BLaER1 (cell line): ENCODE measurements around the gene TNRC6C.

ENCODE experiments used
- H3K27ac ChIP-seq: shearing (Covaris generic); formaldehyde crosslinking; 2 replicates; pipeline ENCODE4 v1.8.1; 2022
- H3K27me3 ChIP-seq: shearing (Covaris generic); formaldehyde crosslinking; 2 replicates; pipeline ENCODE4 v1.8.1; 2022
- H3K36me3 ChIP-seq: shearing (Covaris generic); formaldehyde crosslinking; 2 replicates; pipeline ENCODE4 v1.8.1; 2022
- H3K4me1 ChIP-seq: shearing (Covaris generic); formaldehyde crosslinking; 2 replicates; pipeline ENCODE4 v1.8.1; 2022
- H3K4me2 ChIP-seq: shearing (Covaris generic); formaldehyde crosslinking; 2 replicates; pipeline ENCODE4 v1.8.1; 2022
- H3K4me3 ChIP-seq: shearing (Covaris generic); formaldehyde crosslinking; 2 replicates; pipeline ENCODE4 v1.8.1; 2022
- H3K9ac ChIP-seq: shearing (Covaris generic); formaldehyde crosslinking; 2 replicates; pipeline ENCODE4 v1.8.1; 2022
- H3K9me3 ChIP-seq: shearing (Covaris generic); formaldehyde crosslinking; 2 replicates; pipeline ENCODE4 v1.8.1; 2022
- H4K20me1 ChIP-seq: shearing (Covaris generic); formaldehyde crosslinking; 2 replicates; pipeline ENCODE4 v1.8.1; 2022
- Cebpa-rat ChIP-seq: shearing (Covaris generic); IDR thresholded peaks from 2 replicates; pipeline ENCODE4 v1.8.1; 2022

The TNRC6C gene

DNA sequence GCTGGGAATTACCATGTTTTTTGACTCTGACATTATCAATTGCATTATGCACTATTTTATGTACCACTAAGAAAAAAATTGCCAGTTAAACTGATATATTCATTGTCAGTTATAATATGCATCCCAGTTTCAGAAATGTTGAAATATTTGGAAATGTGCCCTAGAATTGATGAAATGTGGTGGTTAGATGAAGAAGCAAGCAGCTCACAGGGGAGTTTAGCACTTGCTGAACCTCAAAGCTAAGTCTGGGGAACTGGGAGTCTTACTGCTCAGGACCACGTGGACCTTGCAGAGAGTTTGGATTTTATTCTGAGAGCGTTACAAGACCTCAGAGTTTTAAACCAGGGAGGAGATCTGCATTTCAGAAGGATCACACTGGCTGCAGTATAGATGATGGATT lies 67.9 kb downstream of the TNRC6C start:
- TF ChIP-seq Cebpa-rat: no peak

DNA sequence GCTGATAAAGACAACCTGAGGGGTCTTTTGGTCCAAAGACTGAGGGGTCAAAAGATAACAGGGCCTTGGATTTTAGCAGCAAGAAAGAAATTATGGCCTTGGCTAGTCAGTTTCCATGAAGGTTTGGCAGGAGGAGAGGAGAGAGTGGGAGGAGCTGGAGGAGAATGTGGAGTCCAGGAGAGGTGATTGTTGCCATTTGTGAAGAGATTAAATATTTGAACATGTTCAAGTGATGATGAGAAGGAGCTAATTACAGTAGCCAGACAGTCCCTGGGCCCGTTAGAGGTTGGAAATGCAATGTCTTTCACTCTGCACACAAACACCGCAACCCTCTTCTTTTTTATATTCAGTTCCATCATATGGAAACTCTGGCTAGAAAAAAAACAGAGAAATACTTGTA lies 68.6 kb downstream of the TNRC6C start:
- no peaks in the 10 kb centered on the region for H3K9me3 ChIP-seq
- no peak overlapping the region for H3K4me3 ChIP-seq
- H4K20me1 ChIP-seq: no peaks in the 10 kb centered on the region
- no peaks in the 10 kb centered on the region for H3K27me3 ChIP-seq
- H3K4me1 ChIP-seq: no peaks in the 10 kb centered on the region
- no peak for TF ChIP-seq Cebpa-rat
- H3K9ac ChIP-seq: no peak overlapping the region
- peaks cover 17% of the 10 kb centered on the region for H3K36me3 ChIP-seq
- H3K4me2 ChIP-seq: no peak overlapping the region
- H3K27ac ChIP-seq: no peak overlapping the region

More for the DNA sequence above, 67.9 kb downstream of the TNRC6C start:
- no peaks in the 10 kb centered on the region for H3K9me3 ChIP-seq
- no peak overlapping the region for H3K27ac ChIP-seq
- no peaks in the 10 kb centered on the region for H3K27me3 ChIP-seq
- H3K4me3 ChIP-seq: no peak overlapping the region
- no peaks in the 10 kb centered on the region for H3K4me1 ChIP-seq
- H3K9ac ChIP-seq: no peak overlapping the region
- H4K20me1 ChIP-seq: no peaks in the 10 kb centered on the region
- H3K36me3 ChIP-seq: peaks cover 11% of the 10 kb centered on the region
- no peak overlapping the region for H3K4me2 ChIP-seq

DNA sequence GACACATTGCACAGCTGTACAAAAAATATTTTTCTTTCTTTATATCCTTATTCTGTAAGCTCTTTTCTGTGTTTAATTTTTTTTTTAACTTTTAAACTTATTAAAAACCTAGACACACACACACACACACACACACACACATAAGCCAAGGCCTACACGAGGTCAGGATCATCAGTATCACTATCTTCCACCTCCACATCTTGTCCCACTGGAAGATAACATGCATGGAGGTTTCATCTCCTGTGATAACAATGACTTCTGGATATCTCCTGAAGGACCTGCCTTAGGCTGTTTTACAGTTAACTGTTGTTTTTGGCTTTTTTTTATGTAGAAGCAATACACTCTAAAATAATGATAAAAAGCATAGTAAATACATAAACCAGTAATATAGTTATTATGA lies 71.2 kb downstream of the TNRC6C start:
- Histone ChIP-seq H4K20me1 (no peaks in the 10 kb centered on the region), H3K27me3 (no peaks in the 10 kb centered on the region), H3K27ac (no peak overlapping the region), H3K9ac (no peak overlapping the region), H3K4me1 (no peaks in the 10 kb centered on the region), H3K9me3 (no peaks in the 10 kb centered on the region), H3K4me2 (no peak overlapping the region), H3K36me3 (peaks cover 28% of the 10 kb centered on the region), H3K4me3 (no peak overlapping the region)
- TF ChIP-seq Cebpa-rat: no peak

GRCh38 chr17:78031435-78031834 lies 72.9 kb downstream of the TNRC6C start:
- no peak overlapping the region for H3K4me2 ChIP-seq
- H3K36me3 ChIP-seq: peaks cover 41% of the 10 kb centered on the region
- no peak for TF ChIP-seq Cebpa-rat
- no peaks in the 10 kb centered on the region for H3K27me3 ChIP-seq
- H3K27ac ChIP-seq: no peak overlapping the region
- no peak overlapping the region for H3K4me3 ChIP-seq
- no peaks in the 10 kb centered on the region for H3K9me3 ChIP-seq
- no peaks in the 10 kb centered on the region for H4K20me1 ChIP-seq
- no peak overlapping the region for H3K9ac ChIP-seq
- no peaks in the 10 kb centered on the region for H3K4me1 ChIP-seq

- Histone ChIP-seq H3K4me2 (no peak overlapping the region), H3K9ac (no peak overlapping the region), H3K4me1 (no peaks in the 10 kb centered on the region), H3K27ac (no peak overlapping the region), H3K27me3 (no peaks in the 10 kb centered on the region), H3K9me3 (no peaks in the 10 kb centered on the region), H3K36me3 (peaks cover 47% of the 10 kb centered on the region), H3K4me3 (no peak overlapping the region), H4K20me1 (no peaks in the 10 kb centered on the region)
- TF ChIP-seq Cebpa-rat: no peak
Measured at GRCh38 chr17:78032166-78032565, 73.7 kb downstream of the TNRC6C start.

GRCh38 chr17:78034429-78035091 lies 76.1 kb downstream of the TNRC6C start:
- TF ChIP-seq Cebpa-rat: no peak

DNA sequence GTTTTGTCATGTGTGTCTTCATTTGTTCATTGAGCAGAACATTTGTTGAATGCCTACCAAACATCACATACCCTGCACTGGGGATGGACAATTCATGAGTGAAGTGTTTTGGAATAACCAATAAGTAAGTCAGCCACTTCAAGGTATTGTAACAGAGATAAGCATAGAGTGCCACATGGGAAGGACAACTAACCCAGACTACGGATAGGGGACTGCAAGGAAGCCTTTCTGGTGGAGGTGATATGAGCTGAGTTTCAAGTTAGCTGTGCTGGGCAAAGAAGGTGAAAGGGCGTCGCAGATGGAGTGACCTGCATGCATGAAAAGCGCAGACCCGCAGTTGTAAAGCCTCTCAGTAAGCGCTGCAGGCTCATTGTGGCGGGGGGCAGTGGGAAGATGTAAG lies 78.8 kb downstream of the TNRC6C start:
- H4K20me1 ChIP-seq: 0 out of 2 replicates have a peak, but pooled peaks cover 7% of the 10 kb centered on the region
- no peak for TF ChIP-seq Cebpa-rat
- H3K4me1 ChIP-seq: peaks cover 21% of the 10 kb centered on the region
- H3K36me3 ChIP-seq: peaks cover 49% of the 10 kb centered on the region
- H3K4me2 ChIP-seq: no peak overlapping the region
- no peak overlapping the region for H3K4me3 ChIP-seq
- H3K27ac ChIP-seq: no peak overlapping the region
- H3K9ac ChIP-seq: no peak overlapping the region
- H3K9me3 ChIP-seq: no peaks in the 10 kb centered on the region
- H3K27me3 ChIP-seq: no peaks in the 10 kb centered on the region

More at GRCh38 chr17:78034429-78035091, 76.1 kb downstream of the TNRC6C start:
- Histone ChIP-seq H3K27me3 (no peaks in the 10 kb centered on the region), H3K4me1 (no peaks in the 10 kb centered on the region), H3K4me2 (no peak overlapping the region), H3K27ac (no peak overlapping the region), H3K9ac (no peak overlapping the region), H4K20me1 (no peaks in the 10 kb centered on the region), H3K36me3 (peaks cover 56% of the 10 kb centered on the region), H3K9me3 (no peaks in the 10 kb centered on the region), H3K4me3 (no peak overlapping the region)

- no peak overlapping the region for H3K9ac ChIP-seq
- H3K36me3 ChIP-seq: peaks cover 47% of the 10 kb centered on the region
- H3K4me3 ChIP-seq: no peak overlapping the region
- TF ChIP-seq Cebpa-rat: no peak
- H3K27me3 ChIP-seq: no peaks in the 10 kb centered on the region
- no peaks in the 10 kb centered on the region for H3K9me3 ChIP-seq
- 0 out of 2 replicates have a peak, but pooled peaks cover 7% of the 10 kb centered on the region for H4K20me1 ChIP-seq
- no peak overlapping the region for H3K4me2 ChIP-seq
- H3K27ac ChIP-seq: no peak overlapping the region
- peaks cover 23% of the 10 kb centered on the region for H3K4me1 ChIP-seq
Measured at GRCh38 chr17:78038748-78039288, 80.3 kb downstream of the TNRC6C start.

- Histone ChIP-seq H3K4me2 (no peak overlapping the region), H3K4me3 (no peak overlapping the region), H3K9me3 (no peaks in the 10 kb centered on the region), H4K20me1 (0 out of 2 replicates have a peak, but pooled peaks cover 7% of the 10 kb centered on the region), H3K27ac (no peak overlapping the region), H3K4me1 (peaks cover 29% of the 10 kb centered on the region), H3K36me3 (peaks cover 44% of the 10 kb centered on the region), H3K27me3 (no peaks in the 10 kb centered on the region), H3K9ac (no peak overlapping the region)
- TF ChIP-seq Cebpa-rat: no peak
Measured at GRCh38 chr17:78039581-78039980, 81.1 kb downstream of the TNRC6C start.

- no peaks in the 10 kb centered on the region for H3K27me3 ChIP-seq
- no peak overlapping the region for H3K9ac ChIP-seq
- no peak for TF ChIP-seq Cebpa-rat
- no peak overlapping the region for H3K4me3 ChIP-seq
- no peak overlapping the region for H3K4me2 ChIP-seq
- peaks cover 8% of the 10 kb centered on the region for H3K9me3 ChIP-seq
- H3K4me1 ChIP-seq: peaks cover 29% of the 10 kb centered on the region
- H4K20me1 ChIP-seq: 0 out of 2 replicates have a peak, but pooled peaks cover 7% of the 10 kb centered on the region
- H3K27ac ChIP-seq: no peak overlapping the region
- peaks cover 45% of the 10 kb centered on the region for H3K36me3 ChIP-seq
Measured at GRCh38 chr17:78040440-78041385, 82.2 kb downstream of the TNRC6C start.
